Measurements from ENCODE around the gene ETFB. TPM values are rescaled to one million over a fixed set of nuclear protein-coding genes. Genes with fewer than 3 reads are reported as not detected.

ETFB gene
- total RNA-seq, 2 donors from 2014 or later = 41.1 to 83.8 TPM

- Mint-ChIP-seq H3K27ac (peak overlapping the region; percentile 87 to 93), H3K36me3 (peaks cover 17% of the 10 kb centered on the region), H3K9me3 (no peaks in the 10 kb centered on the region), H3K27me3 (no peaks in the 10 kb centered on the region), H3K4me3 (peak overlapping the region; percentile 100), H3K4me1 (ENCODE audit: low read depth in 2 of 2) (peaks cover 59 to 62% of the 10 kb centered on the region in 2 donors)
- peak; percentile 88 to 91 for ATAC-seq
- DNase-seq (ENCODE audit: low spot score) = peak; percentile 99
Measured at GRCh38 chr19:51367565-51368365, 1.6 kb upstream of the ETFB start.

- H3K27me3 Mint-ChIP-seq = no peaks in the 10 kb centered on the region
- DNase-seq (ENCODE audit: low spot score) = peak; percentile 71
- peaks cover 17% of the 10 kb centered on the region for H3K36me3 Mint-ChIP-seq
- no peak for ATAC-seq
- H3K4me1 Mint-ChIP-seq (ENCODE audit: low read depth in 2 of 2) = peaks cover 59 to 64% of the 10 kb centered on the region in 2 donors
- H3K4me3 Mint-ChIP-seq = peak overlapping the region; percentile 100
- H3K27ac Mint-ChIP-seq = peak overlapping the region; percentile 87 to 93
- no peaks in the 10 kb centered on the region for H3K9me3 Mint-ChIP-seq
Measured at GRCh38 chr19:51367255-51367564, 1.0 kb upstream of the ETFB start.

GRCh38 chr19:51366389-51367254, 434 bp upstream of the ETFB start:
- no peaks in the 10 kb centered on the region for H3K9me3 Mint-ChIP-seq
- DNase-seq (ENCODE audit: low spot score) (peak; percentile 95), ATAC-seq (peak; percentile 60 to 70)
- H3K4me3 Mint-ChIP-seq = peak overlapping the region; percentile 100
- H3K27me3 Mint-ChIP-seq = no peaks in the 10 kb centered on the region
- H3K4me1 Mint-ChIP-seq (ENCODE audit: low read depth in 2 of 2) = peaks cover 63 to 69% of the 10 kb centered on the region in 2 donors
- H3K36me3 Mint-ChIP-seq = peaks cover 17% of the 10 kb centered on the region
- H3K27ac Mint-ChIP-seq = peak overlapping the region; percentile 87 to 93

- Mint-ChIP-seq H3K4me3 (peak overlapping the region; percentile 100), H3K27ac (peak overlapping the region; percentile 87 to 93), H3K36me3 (peaks cover 6% of the 10 kb centered on the region), H3K4me1 (ENCODE audit: low read depth in 2 of 2) (peaks cover 55 to 59% of the 10 kb centered on the region in 2 donors), H3K9me3 (no peaks in the 10 kb centered on the region), H3K27me3 (no peaks in the 10 kb centered on the region)
- no peak for ATAC-seq
- peak; percentile 62 for DNase-seq (ENCODE audit: low spot score)
Measured at GRCh38 chr19:51365211-51365964, 800 bp downstream of the ETFB start.

GRCh38 chr19:51364200-51365106, 1.7 kb downstream of the ETFB start:
- no peak for ATAC-seq

GRCh38 chr19:51361239-51361638, 4.9 kb downstream of the ETFB start:
- DNase-seq (ENCODE audit: low spot score) (peak; percentile 25), ATAC-seq (no peak)
- Mint-ChIP-seq H3K27ac (peak overlapping the region in 1 of 2 donors; percentile 68), H3K9me3 (no peaks in the 10 kb centered on the region), H3K4me1 (ENCODE audit: low read depth in 2 of 2) (peaks cover 37 to 40% of the 10 kb centered on the region in 2 donors), H3K4me3 (no peak overlapping the region), H3K36me3 (no peaks in the 10 kb centered on the region), H3K27me3 (no peaks in the 10 kb centered on the region)

More at GRCh38 chr19:51364200-51365106, 1.7 kb downstream of the ETFB start:
- DNase-seq (ENCODE audit: low spot score) = peak; percentile 48
- Mint-ChIP-seq H3K27me3 (no peaks in the 10 kb centered on the region), H3K27ac (peak overlapping the region; percentile 58 to 73), H3K4me3 (peak overlapping the region; percentile 61), H3K4me1 (ENCODE audit: low read depth in 2 of 2) (peaks cover 51 to 54% of the 10 kb centered on the region in 2 donors), H3K9me3 (no peaks in the 10 kb centered on the region), H3K36me3 (no peaks in the 10 kb centered on the region)

GRCh38 chr19:51359294-51359693, 6.9 kb downstream of the ETFB start:
- DNase-seq (ENCODE audit: low spot score) (peak; percentile 16), ATAC-seq (no peak)
- Mint-ChIP-seq H3K27me3 (no peaks in the 10 kb centered on the region), H3K9me3 (no peaks in the 10 kb centered on the region), H3K4me1 (ENCODE audit: low read depth in 2 of 2) (peaks cover 30 to 32% of the 10 kb centered on the region in 2 donors), H3K36me3 (no peaks in the 10 kb centered on the region), H3K27ac (no peak overlapping the region), H3K4me3 (no peak overlapping the region)

GRCh38 chr19:51357952-51358351, 8.2 kb downstream of the ETFB start:
- H3K27me3 Mint-ChIP-seq = no peaks in the 10 kb centered on the region

GRCh38 chr19:51356159-51356801, 9.9 kb downstream of the ETFB start:
- H3K27ac Mint-ChIP-seq = no peak overlapping the region
- peaks cover 6 to 13% of the 10 kb centered on the region in 2 donors for H3K4me1 Mint-ChIP-seq (ENCODE audit: low read depth in 2 of 2)
- peaks cover 7% of the 10 kb centered on the region for H3K36me3 Mint-ChIP-seq
- H3K9me3 Mint-ChIP-seq = no peaks in the 10 kb centered on the region
- DNase-seq (ENCODE audit: low spot score) (no peak), ATAC-seq (no peak)
- no peaks in the 10 kb centered on the region for H3K27me3 Mint-ChIP-seq
- H3K4me3 Mint-ChIP-seq = no peak overlapping the region

More at GRCh38 chr19:51357952-51358351, 8.2 kb downstream of the ETFB start:
- no peak overlapping the region for H3K4me3 Mint-ChIP-seq
- H3K36me3 Mint-ChIP-seq = no peaks in the 10 kb centered on the region
- DNase-seq (ENCODE audit: low spot score) (peak; percentile 32), ATAC-seq (no peak)
- H3K4me1 Mint-ChIP-seq (ENCODE audit: low read depth in 2 of 2) = peaks cover 18 to 21% of the 10 kb centered on the region in 2 donors
- no peaks in the 10 kb centered on the region for H3K9me3 Mint-ChIP-seq
- H3K27ac Mint-ChIP-seq = no peak overlapping the region

- no peak for DNase-seq (ENCODE audit: low spot score)
- Mint-ChIP-seq H3K27me3 (no peaks in the 10 kb centered on the region), H3K27ac (peak overlapping the region in 1 of 2 donors; percentile 67), H3K4me3 (no peak overlapping the region), H3K36me3 (peaks cover 7% of the 10 kb centered on the region), H3K9me3 (no peaks in the 10 kb centered on the region), H3K4me1 (ENCODE audit: low read depth in 2 of 2) (peaks cover 6 to 13% of the 10 kb centered on the region in 2 donors)
- ATAC-seq = no peak
Measured at GRCh38 chr19:51354742-51355148, 11.4 kb downstream of the ETFB start.

GRCh38 chr19:51354103-51354741, 12.0 kb downstream of the ETFB start:
- Mint-ChIP-seq H3K27me3 (no peaks in the 10 kb centered on the region), H3K9me3 (no peaks in the 10 kb centered on the region), H3K36me3 (peaks cover 7% of the 10 kb centered on the region), H3K4me3 (no peak overlapping the region), H3K27ac (no peak overlapping the region), H3K4me1 (ENCODE audit: low read depth in 2 of 2) (peaks cover 6 to 13% of the 10 kb centered on the region in 2 donors)
- ATAC-seq = no peak
- DNase-seq (ENCODE audit: low spot score) = no peak

GRCh38 chr19:51352783-51353360, 13.3 kb downstream of the ETFB start:
- H3K27ac Mint-ChIP-seq = no peak overlapping the region
- H3K4me3 Mint-ChIP-seq = no peak overlapping the region
- ATAC-seq (no peak), DNase-seq (ENCODE audit: low spot score) (no peak)
- no peaks in the 10 kb centered on the region for H3K27me3 Mint-ChIP-seq
- H3K36me3 Mint-ChIP-seq = peaks cover 7% of the 10 kb centered on the region
- no peaks in the 10 kb centered on the region for H3K9me3 Mint-ChIP-seq
- peaks cover 6 to 13% of the 10 kb centered on the region in 2 donors for H3K4me1 Mint-ChIP-seq (ENCODE audit: low read depth in 2 of 2)
